ENCODE results near the gene CCDC127. TPM values are rescaled to one million over a fixed set of nuclear protein-coding genes. Genes with fewer than 3 reads are reported as not detected.

CCDC127 gene
- total RNA-seq, 2 donors from 2014 or later: 3.5 to 5.3 TPM

DNA sequence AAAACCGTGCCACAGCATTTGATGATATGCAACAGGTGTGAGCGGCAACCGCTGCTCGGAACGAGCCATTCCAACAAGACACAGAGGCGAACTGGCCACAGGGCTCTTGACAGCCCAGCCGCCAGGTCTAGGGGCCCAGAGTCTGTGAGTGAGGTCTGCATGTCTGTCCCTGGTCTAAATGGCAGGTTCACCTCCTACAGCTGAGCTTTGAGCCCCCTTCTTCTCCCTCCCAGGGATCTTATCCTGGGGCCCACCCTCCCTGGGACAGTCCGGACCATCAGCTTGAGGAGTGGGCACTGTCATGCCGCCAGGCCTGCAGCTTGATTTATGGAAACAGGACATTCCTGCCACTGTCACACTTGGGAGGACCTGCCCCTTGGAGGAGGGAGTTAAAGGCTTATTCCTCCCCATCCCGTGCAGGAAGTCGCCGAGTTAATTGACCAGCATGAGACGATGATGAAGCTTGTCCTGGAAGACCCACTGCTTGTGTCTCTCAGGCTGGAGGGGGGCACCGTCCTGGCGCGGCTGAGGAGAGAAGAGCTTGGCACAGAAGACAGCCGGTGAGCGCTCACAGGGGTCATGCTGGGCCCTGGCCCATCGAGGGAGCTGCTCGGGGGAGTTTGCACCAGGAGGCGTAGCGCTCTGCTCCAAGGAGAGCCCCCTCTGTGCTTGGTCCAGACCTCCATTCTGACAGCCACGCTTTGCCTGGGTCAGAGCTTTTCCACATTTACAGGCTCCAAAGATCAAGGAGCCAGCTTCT lies 62.1 kb downstream of the CCDC127 start:
- H3K9me3 ChIP-seq: no peaks in the 10 kb centered on the region
- no peak overlapping the region for H3K9ac ChIP-seq (ENCODE audit: low read depth in 2 of 2, low read length in 2 of 2)
- no peaks in the 10 kb centered on the region for H3K4me1 ChIP-seq
- intact Hi-C loops (cut with DNase I): no loop called here
- DNase-seq: peak; percentile 7
- H3K36me3 ChIP-seq: no peaks in the 10 kb centered on the region
- H3K27ac ChIP-seq: no peak overlapping the region
- TF ChIP-seq, protein P1, sequence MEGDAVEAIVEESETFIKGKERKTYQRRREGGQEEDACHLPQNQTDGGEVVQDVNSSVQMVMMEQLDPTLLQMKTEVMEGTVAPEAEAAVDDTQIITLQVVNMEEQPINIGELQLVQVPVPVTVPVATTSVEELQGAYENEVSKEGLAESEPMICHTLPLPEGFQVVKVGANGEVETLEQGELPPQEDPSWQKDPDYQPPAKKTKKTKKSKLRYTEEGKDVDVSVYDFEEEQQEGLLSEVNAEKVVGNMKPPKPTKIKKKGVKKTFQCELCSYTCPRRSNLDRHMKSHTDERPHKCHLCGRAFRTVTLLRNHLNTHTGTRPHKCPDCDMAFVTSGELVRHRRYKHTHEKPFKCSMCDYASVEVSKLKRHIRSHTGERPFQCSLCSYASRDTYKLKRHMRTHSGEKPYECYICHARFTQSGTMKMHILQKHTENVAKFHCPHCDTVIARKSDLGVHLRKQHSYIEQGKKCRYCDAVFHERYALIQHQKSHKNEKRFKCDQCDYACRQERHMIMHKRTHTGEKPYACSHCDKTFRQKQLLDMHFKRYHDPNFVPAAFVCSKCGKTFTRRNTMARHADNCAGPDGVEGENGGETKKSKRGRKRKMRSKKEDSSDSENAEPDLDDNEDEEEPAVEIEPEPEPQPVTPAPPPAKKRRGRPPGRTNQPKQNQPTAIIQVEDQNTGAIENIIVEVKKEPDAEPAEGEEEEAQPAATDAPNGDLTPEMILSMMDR (IDR thresholded peaks at IDR 0.05): no peak
- no peak overlapping the region for H3K4me3 ChIP-seq
- no peaks in the 10 kb centered on the region for H3K27me3 ChIP-seq

DNA sequence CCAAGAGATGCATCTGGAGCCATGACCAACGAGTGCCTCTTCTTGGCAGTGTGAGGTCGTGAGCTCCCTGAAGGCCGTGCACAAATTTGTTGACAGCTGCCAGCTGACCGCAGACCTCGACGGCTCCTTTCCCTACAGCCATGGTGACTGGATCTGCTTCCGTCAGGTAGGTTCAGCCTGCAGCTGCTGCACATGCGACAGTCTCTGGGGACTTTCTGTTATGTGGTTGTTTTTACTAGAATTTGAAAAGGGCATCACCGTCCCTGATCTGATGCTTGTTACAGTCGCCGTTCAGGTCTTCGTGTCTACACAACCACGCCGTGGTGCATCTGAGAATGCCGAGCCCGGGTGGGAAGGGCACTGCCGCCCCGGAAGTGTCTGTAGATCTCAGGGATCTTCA lies 63.1 kb downstream of the CCDC127 start:
- Histone ChIP-seq H3K4me3 (no peak overlapping the region), H3K9me3 (no peaks in the 10 kb centered on the region), H3K27ac (no peak overlapping the region), H3K4me1 (no peaks in the 10 kb centered on the region), H3K27me3 (no peaks in the 10 kb centered on the region), H3K9ac (ENCODE audit: low read depth in 2 of 2, low read length in 2 of 2) (no peak overlapping the region), H3K36me3 (no peaks in the 10 kb centered on the region)
- peak; percentile 12 for DNase-seq
- intact Hi-C loops (cut with DNase I): no loop called here
- TF ChIP-seq, protein P1 (IDR thresholded peaks at IDR 0.05): no peak

DNA sequence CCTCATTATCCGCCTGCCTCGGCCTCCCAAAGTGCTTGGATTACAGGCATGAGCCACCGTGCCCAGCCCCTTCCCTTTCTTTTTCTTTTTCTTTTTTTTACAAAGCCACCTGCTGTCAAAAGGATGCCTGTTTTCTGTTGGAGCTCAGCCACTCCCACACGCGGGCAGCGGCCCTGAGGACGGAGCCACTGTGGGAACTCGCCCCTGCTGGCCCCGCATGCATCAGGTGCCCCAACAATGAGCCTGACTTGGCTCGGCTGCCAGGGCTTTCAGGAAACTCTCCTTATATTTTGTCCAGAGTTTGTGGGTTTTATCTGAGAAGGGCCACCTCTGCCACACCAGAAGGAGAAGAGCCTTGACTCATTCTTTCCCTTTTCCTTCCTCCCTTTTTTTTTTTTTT lies 63.7 kb downstream of the CCDC127 start:
- TF ChIP-seq, protein P1 (IDR thresholded peaks at IDR 0.05): no peak
- no peak for DNase-seq
- no peaks in the 10 kb centered on the region for H3K27me3 ChIP-seq
- intact Hi-C loops (cut with DNase I): no loop called here
- no peak overlapping the region for H3K9ac ChIP-seq (ENCODE audit: low read depth in 2 of 2, low read length in 2 of 2)
- H3K27ac ChIP-seq: no peak overlapping the region
- H3K4me3 ChIP-seq: no peak overlapping the region
- H3K36me3 ChIP-seq: no peaks in the 10 kb centered on the region
- H3K4me1 ChIP-seq: no peaks in the 10 kb centered on the region
- H3K9me3 ChIP-seq: no peaks in the 10 kb centered on the region

DNA sequence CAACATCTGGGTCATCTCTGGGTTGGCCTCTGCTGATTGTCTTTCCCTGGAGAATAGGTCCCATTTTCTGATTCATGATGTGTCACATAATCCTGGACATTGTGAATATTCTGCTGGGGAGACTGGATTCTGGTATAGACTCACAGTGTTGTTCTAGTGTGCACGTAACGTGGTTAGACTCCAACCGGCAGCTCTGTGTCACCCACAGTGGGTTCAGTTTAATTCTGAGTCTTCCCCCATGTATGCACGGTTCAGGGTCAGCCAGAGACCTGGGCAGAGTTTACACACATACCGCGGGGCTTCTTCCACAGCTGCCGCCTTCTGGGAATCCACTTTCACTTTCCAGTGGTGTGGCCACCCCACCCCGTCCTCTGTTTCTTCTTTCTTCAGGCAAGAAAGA lies 64.7 kb downstream of the CCDC127 start:
- peak; percentile 4 for DNase-seq
- Histone ChIP-seq H3K4me1 (no peaks in the 10 kb centered on the region), H3K9ac (ENCODE audit: low read depth in 2 of 2, low read length in 2 of 2) (no peak overlapping the region), H3K27ac (no peak overlapping the region), H3K36me3 (no peaks in the 10 kb centered on the region), H3K9me3 (no peaks in the 10 kb centered on the region), H3K27me3 (no peaks in the 10 kb centered on the region), H3K4me3 (no peak overlapping the region)
- intact Hi-C loops (cut with DNase I): no loop called here
- TF ChIP-seq, protein P1 (IDR thresholded peaks at IDR 0.05): no peak

DNA sequence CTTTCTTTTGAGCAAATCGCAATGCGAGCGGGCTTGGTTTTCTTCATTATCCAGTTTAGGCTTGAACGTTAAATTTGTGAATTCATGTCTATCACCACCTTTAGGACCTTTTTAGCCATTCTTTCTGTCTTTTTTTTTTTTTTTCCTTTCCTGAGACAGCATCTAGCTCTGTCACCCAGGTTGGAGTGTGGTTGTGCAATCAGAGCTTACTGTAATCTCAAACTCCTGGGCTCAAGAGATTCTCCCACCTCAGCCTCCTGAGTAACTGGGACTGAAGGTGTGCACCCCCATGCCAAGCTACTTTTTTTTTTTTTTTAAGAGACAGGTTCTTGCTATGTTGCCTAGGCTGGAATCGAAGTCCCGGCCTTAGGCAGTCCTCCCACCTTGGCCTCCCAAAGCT lies 65.9 kb downstream of the CCDC127 start:
- no peak for DNase-seq
- TF ChIP-seq, protein P1 (IDR thresholded peaks at IDR 0.05): no peak
- Histone ChIP-seq H3K36me3 (no peaks in the 10 kb centered on the region), H3K4me1 (no peaks in the 10 kb centered on the region), H3K27me3 (no peaks in the 10 kb centered on the region), H3K9ac (ENCODE audit: low read depth in 2 of 2, low read length in 2 of 2) (no peak overlapping the region), H3K4me3 (no peak overlapping the region), H3K9me3 (no peaks in the 10 kb centered on the region), H3K27ac (no peak overlapping the region)
- intact Hi-C loops (cut with DNase I): no loop called here

Data from colonic mucosa (tissue), 4 donors.